ENCODE data around the gene BANP. TPM values are rescaled to one million over a fixed set of nuclear protein-coding genes. Genes with fewer than 3 reads are reported as not detected.
"Not testable (repeated sequence)": the region's sequence is repeated elsewhere in the genome, so short reads cannot be mapped to it uniquely, and the experiment has no call there.

The BANP gene
- polyA plus RNA-seq, 4 donors, result 14.9 to 29.2 (median 24.4) TPM

- not testable (repeated sequence) for DNase-seq (ENCODE audit: low read depth in 4 of 4, low spot score in 3 of 4)
Measured at GRCh38 chr16:88025086-88025492, 73.9 kb downstream of the BANP start.

GRCh38 chr16:88025828-88026555 is 74.8 kb downstream of the BANP start:
- DNase-seq (ENCODE audit: low read depth in 4 of 4, low spot score in 3 of 4), result not testable (repeated sequence)

GRCh38 chr16:88026964-88027938 is 76.0 kb downstream of the BANP start:
- DNase-seq (ENCODE audit: low read depth in 4 of 4, low spot score in 3 of 4), result no peak

GRCh38 chr16:88028177-88028930 is 77.1 kb downstream of the BANP start:
- DNase-seq (ENCODE audit: low read depth in 4 of 4, low spot score in 3 of 4), result not testable (repeated sequence)

GRCh38 chr16:88030498-88030897 is 79.3 kb downstream of the BANP start:
- no peak for DNase-seq (ENCODE audit: low read depth in 4 of 4, low spot score in 3 of 4)

- DNase-seq (ENCODE audit: low read depth in 4 of 4, low spot score in 3 of 4), result not testable (repeated sequence)
Measured at GRCh38 chr16:88030961-88031360, 79.7 kb downstream of the BANP start.

- DNase-seq (ENCODE audit: low read depth in 4 of 4, low spot score in 3 of 4), result not testable (repeated sequence)
Measured at GRCh38 chr16:88033003-88033740, 81.9 kb downstream of the BANP start.

- no peak for DNase-seq (ENCODE audit: low read depth in 4 of 4, low spot score in 3 of 4)
Measured at GRCh38 chr16:88034770-88035169, 83.5 kb downstream of the BANP start.

- DNase-seq (ENCODE audit: low read depth in 4 of 4, low spot score in 3 of 4), result no peak
Measured at GRCh38 chr16:88035292-88035691, 84.1 kb downstream of the BANP start.

GRCh38 chr16:88035884-88036639 is 84.8 kb downstream of the BANP start:
- not testable (repeated sequence) for DNase-seq (ENCODE audit: low read depth in 4 of 4, low spot score in 3 of 4)

- DNase-seq (ENCODE audit: low read depth in 4 of 4, low spot score in 3 of 4), result not testable (repeated sequence)
Measured at GRCh38 chr16:88036640-88036996, 85.4 kb downstream of the BANP start.

GRCh38 chr16:88037359-88037758 is 86.1 kb downstream of the BANP start:
- DNase-seq (ENCODE audit: low read depth in 4 of 4, low spot score in 3 of 4), result not testable (repeated sequence)

- not testable (repeated sequence) for DNase-seq (ENCODE audit: low read depth in 4 of 4, low spot score in 3 of 4)
Measured at GRCh38 chr16:88037876-88038525, 86.8 kb downstream of the BANP start.

- DNase-seq (ENCODE audit: low read depth in 4 of 4, low spot score in 3 of 4), result not testable (repeated sequence)
Measured at GRCh38 chr16:88038526-88038908, 87.3 kb downstream of the BANP start.

GRCh38 chr16:88039591-88039990 is 88.4 kb downstream of the BANP start:
- DNase-seq (ENCODE audit: low read depth in 4 of 4, low spot score in 3 of 4), result no peak

- not testable (repeated sequence) for DNase-seq (ENCODE audit: low read depth in 4 of 4, low spot score in 3 of 4)
Measured at GRCh38 chr16:88040196-88040876, 89.1 kb downstream of the BANP start.

- DNase-seq (ENCODE audit: low read depth in 4 of 4, low spot score in 3 of 4), result not testable (repeated sequence)
Measured at GRCh38 chr16:88040877-88041244, 89.6 kb downstream of the BANP start.

GRCh38 chr16:88041506-88041905 is 90.3 kb downstream of the BANP start:
- not testable (repeated sequence) for DNase-seq (ENCODE audit: low read depth in 4 of 4, low spot score in 3 of 4)

All from left renal pelvis (tissue), 4 donors.